HG02938 (cell line): Measurements from ENCODE around the gene PRRT1.
"Not testable (repeated sequence)": the region's sequence is repeated elsewhere in the genome, so short reads cannot be mapped to it uniquely, and the experiment has no call there.

Source experiments
- ATAC-seq: cut with Tn5 transposase; IDR thresholded peaks from one replicate; pipeline ENCODE4 v1.9.1; 2021; ENCODE audit warnings: mild to moderate bottlenecking, moderate library complexity; ENCODE audit not compliant: unreplicated experiment

The PRRT1 gene

GRCh38 chr6:32188381-32189068, 36.8 kb upstream of the PRRT1 start:
- no peak for ATAC-seq

- ATAC-seq: not testable (repeated sequence)
These were observed 36.1 kb upstream of the PRRT1 start for GRCh38 chr6:32187725-32188380.

- no peak for ATAC-seq
These were observed 35.4 kb upstream of the PRRT1 start for GRCh38 chr6:32187009-32187709.

- ATAC-seq: not testable (repeated sequence)
These were observed 34.6 kb upstream of the PRRT1 start for GRCh38 chr6:32186151-32186840.

GRCh38 chr6:32185681-32186131, 34.0 kb upstream of the PRRT1 start:
- ATAC-seq: not testable (repeated sequence)

GRCh38 chr6:32184084-32184640, 32.4 kb upstream of the PRRT1 start, which contains the start of gene AGER:
TSS of gene AGER (minus strand) at chr6:32184253. CDS start at chr6:32184222, 31 bp downstream.
- no peak for ATAC-seq

- no peak for ATAC-seq
These were observed 31.8 kb upstream of the PRRT1 start for GRCh38 chr6:32183483-32184083.

GRCh38 chr6:32183030-32183429, 31.3 kb upstream of the PRRT1 start:
- ATAC-seq: no peak

GRCh38 chr6:32182555-32182981, 30.8 kb upstream of the PRRT1 start:
- no peak for ATAC-seq

GRCh38 chr6:32181915-32182529, 30.3 kb upstream of the PRRT1 start:
- ATAC-seq: no peak

GRCh38 chr6:32181148-32181702, 29.5 kb upstream of the PRRT1 start:
- no peak for ATAC-seq

- no peak for ATAC-seq
These were observed 28.1 kb upstream of the PRRT1 start for GRCh38 chr6:32179766-32180405.

- ATAC-seq: no peak
These were observed 27.1 kb upstream of the PRRT1 start for GRCh38 chr6:32178547-32179440.

- ATAC-seq: peak; percentile 75
These were observed 26.2 kb upstream of the PRRT1 start, which contains the start of gene RNF5 for GRCh38 chr6:32177788-32178546. TSS of gene RNF5 (plus strand) at chr6:32178405. CDS start at chr6:32178512, 107 bp downstream.

GRCh38 chr6:32177183-32177787, 25.5 kb upstream of the PRRT1 start:
- ATAC-seq: no peak

- ATAC-seq: no peak
These were observed 24.9 kb upstream of the PRRT1 start for GRCh38 chr6:32176476-32177182.
